Esophagus mucosa (tissue), 1 donor: ENCODE results near the gene PCID2. TPM values are rescaled to one million over a fixed set of nuclear protein-coding genes. Genes with fewer than 3 reads are reported as not detected.
"Not testable (repeated sequence)": the region's sequence is repeated elsewhere in the genome, so short reads cannot be mapped to it uniquely, and the experiment has no call there.

ENCODE experiments used
- ATAC-seq: fragments of 200-7000 bp; cut with Tn5 transposase; one replicate; pipeline ENCODE4 v1.9.1; 2020
- total RNA-seq: library from RNA; stranded (reverse); gene quantifications from one replicate; pipeline ENCODE4 v1.2.4, GENCODE V29; 2023
- donor health status: DM: yes; HTN: yes; CAD: no.

The PCID2 gene
- total RNA-seq, 1 donor from 2014 or later: 23.1 TPM

DNA sequence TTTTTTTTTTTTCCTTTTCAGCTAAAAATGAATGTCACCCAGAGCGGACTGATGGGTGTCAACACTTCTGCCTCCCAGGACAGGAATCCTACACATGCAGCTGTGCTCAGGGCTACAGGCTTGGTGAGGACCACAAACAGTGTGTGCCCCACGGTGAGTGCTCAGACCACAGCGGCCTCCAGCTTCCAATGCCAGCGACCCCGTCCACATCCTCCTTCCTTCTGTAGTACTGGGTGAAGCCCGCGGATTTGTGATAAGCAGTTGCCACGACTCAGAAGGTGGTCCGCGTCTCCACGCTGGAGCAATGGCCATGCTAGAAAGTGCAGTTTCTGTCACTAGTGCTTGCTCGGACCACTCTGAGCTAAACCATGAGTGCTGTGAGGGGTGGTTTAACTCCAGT, 44.0 kb downstream of the PCID2 start:
- no peak for ATAC-seq

DNA sequence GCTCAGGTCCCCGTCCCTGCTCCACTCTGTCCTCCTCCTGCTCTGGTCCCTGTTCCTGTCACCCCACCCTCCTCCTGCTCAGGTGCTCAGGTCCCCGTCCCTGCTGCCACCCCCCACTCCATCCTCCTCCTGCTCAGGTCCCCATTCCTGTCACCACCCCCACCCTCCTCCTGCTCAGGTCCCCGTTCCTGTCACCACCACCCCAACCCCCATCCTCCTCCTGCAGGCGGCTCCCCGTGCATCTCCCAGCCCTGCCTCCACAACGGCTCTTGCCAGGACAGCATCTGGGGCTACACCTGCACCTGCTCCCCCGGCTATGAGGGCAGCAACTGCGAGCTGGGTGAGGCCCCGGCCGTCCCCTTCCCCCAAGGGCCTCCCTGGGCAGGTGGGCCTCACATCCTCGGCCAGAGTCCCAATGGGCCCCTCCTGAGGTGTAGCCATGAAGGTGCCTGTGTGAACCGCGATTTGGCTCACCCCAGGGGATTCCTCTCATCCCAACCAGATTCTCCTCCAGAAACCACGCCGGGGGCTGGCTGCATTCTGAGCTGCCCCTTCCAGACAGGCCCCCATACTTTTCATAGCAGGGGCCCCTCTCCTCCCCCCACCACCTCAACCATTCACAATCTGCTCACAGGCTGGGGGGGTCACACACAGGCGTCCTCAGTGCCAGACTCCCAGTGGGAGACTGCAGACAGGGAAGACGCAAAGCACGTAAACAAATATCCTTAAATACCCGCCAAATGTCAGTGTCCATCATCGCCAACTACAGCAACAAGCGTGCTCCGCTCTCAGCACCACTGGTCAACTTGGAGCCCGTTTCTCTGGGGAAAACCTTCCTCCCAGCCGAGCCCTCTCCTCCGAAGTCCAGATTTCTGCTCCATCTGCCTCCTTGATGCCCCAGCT, 45.4 kb downstream of the PCID2 start:
- ATAC-seq: peak; percentile 19

DNA sequence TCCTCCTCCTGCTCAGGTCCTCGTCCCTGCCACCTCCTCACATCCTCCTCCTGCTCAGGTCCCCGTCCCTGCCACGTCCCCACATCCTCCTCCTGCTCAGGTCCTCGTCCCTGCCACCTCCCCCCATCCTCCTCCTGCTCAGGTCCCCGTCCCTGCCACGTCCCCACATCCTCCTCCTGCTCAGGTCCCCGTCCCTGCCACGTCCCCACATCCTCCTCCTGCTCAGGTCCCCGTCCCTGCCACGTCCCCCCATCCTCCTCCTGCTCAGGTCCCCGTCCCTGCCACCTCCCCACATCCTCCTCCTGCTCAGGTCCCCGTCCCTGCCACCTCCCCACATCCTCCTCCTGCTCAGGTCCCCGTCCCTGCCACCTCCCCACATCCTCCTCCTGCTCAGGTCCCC, 46.5 kb downstream of the PCID2 start:
- not testable (repeated sequence) for ATAC-seq

DNA sequence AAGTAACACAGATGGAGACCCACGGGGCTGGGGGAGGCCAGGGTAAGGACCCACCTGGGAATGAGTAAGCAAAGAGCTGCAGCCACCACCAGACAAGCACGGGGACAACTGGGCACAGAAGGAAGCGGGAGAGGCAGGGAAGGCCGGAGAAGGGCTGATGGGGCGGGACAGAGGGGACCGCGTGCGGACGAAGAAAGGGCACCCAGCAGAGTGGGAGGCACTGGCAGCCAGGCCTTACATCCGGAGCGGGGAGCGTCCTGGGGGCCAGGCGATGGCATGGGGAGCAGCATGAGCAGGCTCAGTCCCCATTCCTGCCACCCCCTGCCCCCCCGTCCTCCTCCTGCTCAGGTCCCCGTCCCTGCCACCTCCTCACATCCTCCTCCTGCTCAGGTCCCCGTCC, 47.0 kb downstream of the PCID2 start:
- ATAC-seq: no peak

GRCh38 chr13:113160983-113161382, 47.5 kb downstream of the PCID2 start:
- ATAC-seq: no peak

- no peak for ATAC-seq
Measured at GRCh38 chr13:113159701-113160100, 48.8 kb downstream of the PCID2 start.

DNA sequence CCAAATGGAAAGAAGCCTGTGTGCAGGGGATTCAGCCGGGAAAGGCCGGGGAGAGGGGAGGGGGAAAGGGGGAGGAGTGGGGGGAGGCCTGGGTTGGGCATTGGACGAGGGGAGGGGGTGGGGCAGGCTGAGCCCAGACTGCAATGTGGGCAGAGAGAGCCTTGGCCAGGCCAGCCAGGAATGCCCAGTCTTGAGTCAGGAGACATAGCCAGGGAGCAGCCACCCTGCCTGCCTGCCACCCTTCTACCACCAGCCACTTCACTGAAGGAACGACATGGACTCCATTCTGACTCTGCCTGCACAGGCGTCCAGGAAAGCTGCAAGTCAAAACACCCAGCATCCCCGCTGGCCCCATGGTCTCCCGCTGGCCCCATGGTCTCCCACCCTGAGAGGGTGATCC, 49.5 kb downstream of the PCID2 start:
- ATAC-seq: no peak

DNA sequence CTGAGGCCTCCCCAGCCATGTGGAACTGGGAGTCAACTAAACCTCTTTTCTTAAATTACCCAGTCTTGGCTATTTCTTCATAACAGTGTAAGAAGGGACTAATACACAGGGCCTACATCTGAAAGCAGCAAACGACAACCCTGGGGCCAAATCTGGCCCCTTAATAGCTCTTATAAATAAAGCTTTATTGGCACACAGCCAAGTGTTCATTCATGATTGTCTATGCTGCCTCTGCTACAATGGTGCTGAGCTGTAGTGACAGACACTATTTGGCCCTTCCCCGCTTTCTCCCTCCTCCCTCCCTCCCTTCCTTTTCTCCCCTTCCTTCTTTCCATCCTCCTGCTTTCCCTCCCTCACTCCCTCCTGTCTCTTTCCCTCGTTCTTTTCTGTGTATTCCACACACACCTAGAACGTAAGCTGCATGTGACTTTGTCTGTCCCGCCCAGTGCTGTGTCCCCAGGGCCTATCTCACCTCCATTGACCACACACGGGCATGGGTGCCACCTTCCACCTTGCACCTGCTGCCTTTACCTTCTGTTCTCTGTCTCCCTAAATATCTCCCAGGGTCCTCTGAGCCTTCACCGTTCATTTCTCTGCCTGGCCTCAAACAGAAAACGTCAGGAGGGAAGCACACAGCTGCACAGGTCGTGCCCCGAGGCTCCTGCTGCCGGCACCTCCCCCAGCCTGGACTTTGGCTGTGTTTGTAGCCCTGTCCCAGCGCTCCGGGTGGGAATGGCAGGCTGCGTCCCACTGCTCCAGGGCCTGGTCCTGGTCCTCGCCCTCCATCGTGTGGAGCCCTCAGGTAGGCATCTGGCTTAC, 50.3 kb downstream of the PCID2 start, which contains the start of gene PROZ:
TSS of gene PROZ (plus strand) at position 720 of the 819 bp plus-strand sequence. CDS start at position 733, 13 bp downstream.
- ATAC-seq: no peak

GRCh38 chr13:113157206-113157928, 51.1 kb downstream of the PCID2 start:
- ATAC-seq: no peak

DNA sequence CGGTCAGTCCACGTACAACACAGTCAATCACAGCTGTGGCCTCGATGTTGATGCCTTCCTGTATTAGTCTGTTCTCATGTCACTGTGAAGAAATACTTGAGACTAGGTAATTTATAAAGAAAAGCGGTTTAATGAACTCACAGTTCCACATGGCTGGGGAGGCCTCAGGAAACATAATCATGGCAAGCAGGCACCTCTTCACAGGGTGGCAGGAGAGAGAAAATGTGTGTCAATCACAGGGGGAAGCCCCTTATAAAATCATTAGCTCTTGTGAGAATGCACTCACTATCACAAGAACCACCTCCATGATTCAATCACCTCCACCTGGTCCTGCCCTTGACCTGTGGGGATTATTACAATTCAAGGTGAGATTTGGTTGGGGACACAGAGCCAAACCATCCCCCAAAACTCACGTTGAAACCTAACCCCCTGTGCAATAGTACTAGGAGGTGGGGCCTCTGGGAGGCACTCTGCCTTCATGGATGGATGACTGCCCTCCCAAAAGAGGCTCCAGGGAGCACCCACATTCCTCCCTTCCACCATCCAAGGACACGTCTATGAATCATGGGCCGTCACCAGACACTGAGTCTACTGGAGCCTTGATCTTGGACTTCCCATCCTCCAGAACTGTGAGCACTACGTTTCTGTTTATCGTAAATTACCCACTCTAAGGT, 52.4 kb downstream of the PCID2 start:
- ATAC-seq: no peak

DNA sequence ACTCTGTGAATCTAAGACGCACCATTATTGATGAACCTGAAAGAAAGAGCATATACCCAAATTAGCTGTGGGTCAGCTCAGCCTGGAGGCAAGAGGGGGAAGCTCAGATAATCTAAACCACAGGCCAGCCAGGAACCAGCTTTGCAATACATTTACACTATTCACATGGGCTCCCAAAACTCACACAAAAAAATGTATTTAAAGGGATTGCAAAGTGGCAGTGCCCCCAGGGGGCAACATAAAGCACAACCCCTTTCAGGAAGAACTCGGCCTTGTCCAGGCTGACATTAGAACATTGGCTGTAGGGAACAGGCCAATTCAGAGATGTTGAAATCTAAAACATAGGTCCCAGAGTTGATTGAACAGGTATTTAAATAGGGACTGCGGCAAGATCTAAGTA, 53.3 kb downstream of the PCID2 start:
- ATAC-seq: no peak

GRCh38 chr13:113153810-113154748, 54.4 kb downstream of the PCID2 start:
- peak; percentile 80 for ATAC-seq

DNA sequence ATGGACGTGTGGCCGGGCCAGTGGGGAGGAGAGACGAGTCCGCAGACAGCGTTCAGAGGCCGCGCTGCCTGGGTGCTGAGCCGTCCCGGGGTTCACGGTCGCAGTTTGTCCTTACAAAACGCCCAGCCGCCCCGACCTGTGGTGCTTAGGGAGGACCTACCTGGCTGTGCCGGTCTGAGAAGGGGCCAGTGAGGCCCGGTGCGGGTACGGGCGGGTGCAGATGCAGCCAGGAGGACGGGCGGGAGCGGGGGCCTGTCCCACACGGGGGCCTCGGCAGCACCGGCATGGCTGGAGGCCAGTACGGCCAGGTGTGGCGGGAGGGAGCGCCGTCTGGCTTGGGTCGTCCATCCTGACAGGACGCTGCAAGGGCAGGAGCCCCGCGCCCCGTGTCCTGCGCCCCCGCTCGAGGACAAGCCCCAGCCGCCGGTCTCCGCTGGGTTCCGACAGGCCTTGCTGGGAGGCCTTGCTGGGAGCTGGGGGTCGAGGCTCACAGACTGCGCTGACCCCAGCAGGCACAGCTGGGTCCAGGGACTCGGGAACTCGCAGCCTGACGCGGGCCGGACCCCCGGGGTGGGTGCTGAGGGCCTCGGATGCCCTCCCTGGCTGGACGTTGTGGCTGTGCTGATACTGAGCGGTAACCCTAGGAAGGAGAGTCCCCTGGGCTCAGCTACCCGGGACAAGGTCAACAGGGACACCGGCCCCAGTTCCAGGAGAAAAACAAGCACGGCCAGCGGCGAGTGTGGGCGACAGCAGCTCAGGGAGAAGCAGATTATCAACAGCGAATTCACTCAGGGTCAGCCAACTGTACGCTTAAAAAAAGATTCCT, 55.3 kb downstream of the PCID2 start:
- peak; percentile 45 for ATAC-seq

- ATAC-seq: no peak
Measured at GRCh38 chr13:113152691-113152983, 55.8 kb downstream of the PCID2 start.

DNA sequence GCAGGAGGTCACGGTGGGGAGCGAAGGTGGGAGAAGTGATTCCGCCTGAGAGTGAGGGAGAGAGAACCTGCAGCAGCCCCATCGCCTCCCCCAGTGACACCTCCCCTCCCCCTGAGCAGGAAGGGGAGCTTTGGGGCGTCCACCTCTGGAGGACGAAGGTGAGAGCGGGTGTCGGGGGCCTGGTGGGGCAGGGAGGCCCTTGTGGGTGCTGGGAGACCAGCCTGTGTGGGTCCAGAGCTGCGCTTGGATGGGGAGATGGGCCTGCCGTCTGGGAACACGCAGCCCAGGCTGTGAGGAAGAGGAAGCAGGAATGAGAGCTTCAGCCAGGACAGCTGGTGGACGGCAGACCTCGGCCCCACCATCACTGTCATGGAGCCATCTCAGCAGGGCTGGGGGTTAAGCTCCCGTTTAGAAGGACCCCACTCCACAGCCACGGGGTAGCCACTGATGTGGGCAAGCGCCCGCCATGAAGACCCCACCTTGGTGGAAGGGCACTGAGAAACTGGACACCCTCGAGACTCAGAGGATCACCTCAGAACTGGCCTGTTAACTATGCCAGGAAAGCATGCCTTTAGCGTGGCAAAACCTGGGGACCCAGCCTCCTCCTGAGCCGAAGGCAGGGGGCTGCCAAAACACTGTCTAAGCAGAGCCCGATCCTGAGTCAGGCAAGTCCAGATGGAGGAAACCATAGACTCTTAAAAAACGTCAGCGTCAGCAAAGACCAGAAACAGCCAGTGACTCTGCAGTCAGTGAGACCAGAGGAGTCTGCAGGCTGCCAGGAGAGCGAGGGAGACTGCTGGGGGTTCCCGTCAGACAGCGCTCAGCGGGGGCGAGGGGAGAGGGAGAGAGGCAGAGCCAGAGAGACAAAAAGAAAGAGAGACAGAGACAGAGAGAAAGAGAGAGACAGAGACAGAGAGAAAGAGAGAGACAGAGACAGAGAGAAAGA, 56.5 kb downstream of the PCID2 start:
- no peak for ATAC-seq

- no peak for ATAC-seq
Measured at GRCh38 chr13:113150550-113151365, 57.7 kb downstream of the PCID2 start.

DNA sequence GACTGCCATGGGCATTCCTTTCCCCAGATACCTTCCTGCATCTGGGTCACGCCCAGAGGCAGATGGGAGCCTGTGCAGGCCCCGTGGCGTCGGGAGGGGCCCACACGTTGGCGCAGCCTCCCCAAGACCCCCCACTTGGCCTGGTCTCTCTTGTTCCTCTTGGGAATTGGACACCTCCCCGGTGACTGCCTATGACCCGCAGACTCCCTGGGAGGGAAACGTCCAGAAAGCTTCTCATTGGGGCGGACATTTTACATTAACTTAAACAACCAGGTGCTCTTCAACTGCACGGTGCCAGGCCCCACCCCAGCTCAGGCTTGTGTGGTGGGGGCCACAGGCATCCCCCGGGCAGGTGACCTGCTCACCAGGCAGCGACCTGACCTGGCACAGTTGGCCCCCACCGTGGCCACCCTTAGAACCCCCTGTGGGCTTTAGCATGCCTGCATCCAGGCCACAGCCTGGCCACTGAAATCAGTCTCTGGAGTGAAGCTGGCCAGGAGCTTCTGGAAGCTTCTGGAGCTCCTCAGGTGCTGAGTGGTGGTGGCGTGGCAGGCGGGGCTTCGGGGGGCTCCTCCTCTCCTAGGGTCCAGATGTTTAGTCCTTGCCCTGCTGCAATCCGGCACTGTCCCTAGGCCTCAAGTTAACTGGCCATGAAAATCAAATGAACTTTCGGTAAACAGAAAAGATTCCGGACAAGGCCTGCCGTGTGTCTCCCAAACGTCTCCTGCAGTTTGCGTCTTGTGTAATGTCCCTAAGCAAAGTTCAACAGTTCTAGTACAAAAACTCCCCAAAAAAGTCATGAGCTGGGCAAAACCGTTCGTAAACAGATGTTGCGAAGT, 58.5 kb downstream of the PCID2 start:
- ATAC-seq: no peak
